GM10847 (cell line): ENCODE data around the gene MMP12.

Source experiments
- POLR2A ChIP-seq: IDR thresholded peaks from 2 replicates; pipeline ENCODE4 v1.6.1; 2011; ENCODE audit not compliant: insufficient read length; ENCODE audit errors: extremely low read depth

The MMP12 gene

DNA sequence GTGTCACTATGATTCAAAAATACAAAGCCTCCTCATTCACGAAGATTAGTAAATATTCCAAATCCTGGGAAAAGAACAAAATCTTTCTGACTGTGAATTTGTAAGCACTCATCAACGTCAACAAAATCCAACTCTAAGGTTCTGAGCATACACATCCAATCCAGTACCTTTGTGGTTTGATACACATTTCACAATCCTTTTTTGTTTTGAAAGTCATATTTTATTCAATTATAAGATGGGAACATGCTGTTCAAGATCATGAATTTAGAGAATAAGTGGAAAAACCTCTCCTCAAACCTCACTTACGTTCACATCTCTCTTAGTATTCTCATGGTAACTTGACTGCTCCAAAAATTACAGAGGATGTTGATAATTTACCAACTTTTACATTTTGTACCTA, 21.7 kb downstream of the MMP12 start:
- no peak for TF ChIP-seq POLR2A

DNA sequence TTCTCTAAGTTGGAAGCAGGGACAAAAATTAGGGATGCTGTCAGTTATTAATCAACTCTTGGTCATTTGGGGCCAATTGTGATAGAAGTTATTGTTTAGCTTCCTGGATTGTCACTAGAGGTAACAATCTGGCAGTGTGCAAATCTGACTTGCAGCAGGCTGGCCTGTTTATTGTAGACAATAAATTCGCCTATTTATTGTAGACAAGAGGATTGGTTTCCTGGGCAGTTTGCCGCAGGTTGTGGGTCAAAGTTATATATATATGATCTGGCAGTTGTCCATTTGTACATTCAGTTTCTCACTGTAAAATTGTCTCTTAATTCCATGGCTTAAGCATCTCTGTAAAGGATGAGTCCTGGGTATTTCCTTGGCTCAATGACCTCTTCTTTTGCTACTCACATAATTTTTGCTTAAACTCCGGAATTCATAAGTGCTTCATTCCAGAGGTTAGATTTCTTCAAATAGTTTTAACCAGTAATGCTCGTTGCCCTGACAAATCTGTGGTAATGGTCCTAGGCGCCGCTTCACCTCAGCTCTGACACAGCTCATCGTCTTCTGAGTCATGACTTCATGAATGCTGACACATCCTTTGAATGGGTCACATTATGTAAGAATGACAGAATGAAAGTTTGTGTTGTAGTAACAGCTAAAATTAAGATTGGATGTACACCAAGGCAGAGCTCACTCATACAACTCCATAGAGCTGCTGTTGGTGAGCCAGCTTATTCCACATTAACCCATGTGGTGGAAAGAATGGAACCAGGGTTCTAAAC, 23.6 kb downstream of the MMP12 start:
- TF ChIP-seq POLR2A: no peak

DNA sequence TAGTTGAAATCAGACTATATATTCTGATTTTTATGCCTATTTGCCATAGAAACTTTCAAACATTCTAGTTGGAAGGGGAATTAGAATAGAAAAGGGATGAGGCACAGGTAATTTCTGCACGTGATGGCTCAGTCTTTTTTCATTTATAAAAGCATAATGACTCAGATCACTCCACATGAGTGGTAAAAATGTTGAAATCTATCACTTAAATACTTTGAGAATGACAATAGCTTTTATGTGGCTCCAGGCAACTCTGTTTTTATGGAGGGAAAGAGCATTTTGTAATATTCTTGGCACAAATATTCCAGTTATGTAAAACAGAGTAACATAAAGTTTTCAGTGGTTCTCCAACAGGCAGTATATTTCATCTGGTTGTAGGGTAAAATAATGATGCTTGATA, 25.5 kb downstream of the MMP12 start:
- TF ChIP-seq POLR2A: no peak

DNA sequence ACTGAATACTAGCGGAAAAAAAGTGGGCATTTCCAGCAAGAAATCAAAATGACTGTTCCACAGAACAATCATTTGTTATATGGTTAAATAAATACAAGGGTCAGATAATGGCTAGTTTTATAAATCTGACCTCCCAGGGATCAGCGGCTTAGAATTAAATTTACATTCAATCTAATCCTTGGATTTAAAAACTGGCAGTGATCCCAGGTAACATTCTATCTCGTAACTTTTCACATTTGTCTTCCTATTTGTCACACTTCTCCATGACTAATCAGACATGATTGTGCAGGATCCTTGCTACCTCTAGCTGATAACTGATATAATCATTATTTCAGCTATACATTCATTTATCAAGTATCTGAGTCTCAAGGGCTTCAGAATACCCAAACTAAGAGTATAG, 28.5 kb downstream of the MMP12 start:
- no peak for TF ChIP-seq POLR2A

DNA sequence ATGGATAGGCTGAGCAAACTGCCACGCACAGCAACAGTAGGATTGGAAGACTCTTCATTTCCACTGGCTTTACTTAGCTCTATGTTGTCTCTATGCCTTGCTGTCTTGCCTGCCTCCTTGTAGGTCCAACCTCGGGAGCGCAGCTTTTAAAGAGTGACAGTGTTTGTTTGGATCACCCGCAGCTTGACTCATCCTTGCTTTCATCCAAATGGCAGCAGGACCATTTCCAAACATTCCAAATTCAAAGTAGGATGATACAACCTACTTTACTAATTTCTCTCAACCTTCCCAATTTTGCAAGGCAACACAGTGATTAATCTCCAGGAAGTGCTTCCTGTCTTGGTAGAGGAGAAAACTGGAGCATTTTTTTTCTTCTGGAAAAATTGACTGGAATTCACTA, 31.3 kb downstream of the MMP12 start, which contains the start of gene MMP3:
Gene MMP3, minus strand, starts transcription at position 121 of the 400 bp plus-strand sequence. Its CDS starts 63 bp downstream, at position 58.
- TF ChIP-seq POLR2A: no peak

DNA sequence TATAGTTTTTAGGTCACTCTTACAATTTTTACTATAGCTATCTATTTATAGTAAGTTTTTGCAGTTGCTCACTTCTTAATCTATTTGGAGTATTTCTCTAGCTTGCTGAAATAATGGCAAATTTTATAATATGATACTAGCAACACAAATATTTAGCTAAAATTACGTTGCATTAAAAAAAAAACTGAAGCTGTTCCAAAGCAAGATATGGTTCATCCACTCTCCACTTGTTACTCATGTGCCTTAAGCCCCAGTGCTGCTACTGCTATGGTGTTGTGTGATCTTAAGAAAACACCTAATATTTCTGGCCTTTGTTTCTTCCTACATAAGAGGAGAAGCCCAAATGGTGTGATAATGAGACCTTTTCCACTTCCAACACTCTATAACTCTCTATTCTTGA, 31.9 kb downstream of the MMP12 start:
- TF ChIP-seq POLR2A: no peak

DNA sequence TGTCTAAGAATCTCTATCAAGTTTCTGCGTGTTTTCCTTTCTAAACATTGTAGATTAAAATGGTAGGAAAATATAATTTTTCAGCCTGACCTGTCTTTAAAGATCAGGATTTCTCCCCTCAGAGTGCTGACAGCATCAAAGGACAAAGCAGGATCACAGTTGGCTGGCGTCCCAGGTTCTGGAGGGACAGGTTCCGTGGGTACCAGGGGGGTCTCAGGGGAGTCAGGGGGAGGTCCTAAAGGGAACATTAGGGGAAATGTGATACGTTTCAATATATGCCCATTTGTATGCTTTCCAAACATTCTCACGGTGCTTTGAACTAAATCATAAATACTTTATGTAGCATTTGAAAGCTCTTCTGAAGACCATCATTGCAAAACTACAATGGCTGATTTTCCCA, 34.8 kb downstream of the MMP12 start:
- TF ChIP-seq POLR2A: no peak

DNA sequence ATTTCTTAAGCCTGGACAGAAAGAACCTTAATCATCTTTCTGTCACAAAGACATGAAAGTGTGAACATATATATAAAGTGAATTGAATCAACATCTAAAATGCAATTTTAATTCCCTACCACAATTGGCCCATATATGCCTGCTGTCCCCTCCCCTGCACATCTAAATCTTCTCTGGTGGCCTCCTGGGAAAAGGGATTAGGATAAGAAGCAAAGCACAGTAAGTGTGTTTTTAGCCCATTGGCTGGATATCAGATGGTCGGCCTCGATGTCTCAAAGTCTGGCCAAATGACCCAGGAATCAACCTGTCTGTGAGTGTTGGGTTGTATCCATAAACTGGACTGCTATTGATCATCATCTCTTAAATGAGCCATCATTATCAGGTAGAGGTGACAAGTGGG, 37.1 kb downstream of the MMP12 start:
- TF ChIP-seq POLR2A: no peak

DNA sequence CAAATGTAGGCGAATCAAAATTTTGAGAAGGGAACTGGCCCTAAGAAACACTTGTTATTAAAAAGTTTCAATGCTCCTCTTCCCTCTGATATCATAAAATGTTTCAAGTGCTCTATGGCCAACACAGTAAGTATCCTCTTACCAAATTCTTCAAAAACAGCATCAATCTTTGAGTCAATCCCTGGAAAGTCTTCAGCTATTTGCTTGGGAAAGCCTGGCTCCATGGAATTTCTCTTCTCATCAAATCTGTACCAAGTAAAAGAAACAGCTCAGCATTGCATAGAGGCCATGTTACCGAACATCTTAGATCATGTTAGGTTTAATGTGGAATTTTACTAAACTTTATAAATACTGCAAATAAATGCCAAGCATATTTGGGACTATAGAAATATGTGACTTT, 37.6 kb downstream of the MMP12 start:
- TF ChIP-seq POLR2A: no peak

DNA sequence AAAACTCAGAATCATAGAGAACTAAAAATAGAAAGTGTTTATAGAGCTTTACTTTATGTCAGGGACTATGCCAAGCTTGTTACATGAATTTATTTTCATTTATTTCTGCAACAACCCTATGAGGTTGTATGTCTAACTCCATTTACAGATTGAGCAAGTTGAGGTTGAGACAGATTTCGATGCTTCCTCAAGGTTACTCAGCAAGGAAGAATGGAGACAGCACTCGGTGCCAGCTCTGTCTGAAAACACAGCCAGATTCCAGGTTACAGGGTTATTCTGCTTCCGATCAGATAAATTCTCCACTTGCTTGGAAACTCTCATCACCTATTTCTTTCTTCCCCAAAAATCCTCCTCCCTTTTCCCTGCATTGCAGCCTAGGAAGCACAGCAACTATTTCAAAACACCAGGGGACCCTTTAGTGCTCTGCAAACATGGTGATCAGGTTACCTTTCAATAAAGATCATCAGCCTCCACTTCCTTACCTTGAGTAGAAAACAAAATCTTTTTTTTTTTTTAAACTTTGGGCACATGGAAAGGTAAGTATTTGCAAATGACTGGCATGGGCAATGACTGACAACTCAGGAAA, 38.4 kb downstream of the MMP12 start:
- no peak for TF ChIP-seq POLR2A

DNA sequence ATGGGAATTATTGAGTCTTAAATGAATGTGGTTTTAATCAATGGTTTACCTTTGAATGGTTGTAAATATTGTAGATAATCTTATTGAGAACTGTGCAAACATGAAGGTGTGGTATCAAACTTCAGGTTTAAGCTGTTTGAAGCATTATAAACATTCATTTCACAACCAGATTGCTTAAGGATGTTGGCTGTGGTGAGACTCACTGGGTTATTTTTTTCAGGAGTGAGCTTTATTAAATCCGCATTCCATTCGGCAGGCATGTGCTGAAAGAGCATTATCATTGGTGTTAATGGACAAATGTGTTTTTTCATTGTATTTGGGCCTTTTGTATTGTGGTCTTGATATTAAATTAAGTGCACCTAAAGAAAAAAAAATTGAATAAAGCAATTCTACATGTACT, 41.1 kb downstream of the MMP12 start:
- no peak for TF ChIP-seq POLR2A

DNA sequence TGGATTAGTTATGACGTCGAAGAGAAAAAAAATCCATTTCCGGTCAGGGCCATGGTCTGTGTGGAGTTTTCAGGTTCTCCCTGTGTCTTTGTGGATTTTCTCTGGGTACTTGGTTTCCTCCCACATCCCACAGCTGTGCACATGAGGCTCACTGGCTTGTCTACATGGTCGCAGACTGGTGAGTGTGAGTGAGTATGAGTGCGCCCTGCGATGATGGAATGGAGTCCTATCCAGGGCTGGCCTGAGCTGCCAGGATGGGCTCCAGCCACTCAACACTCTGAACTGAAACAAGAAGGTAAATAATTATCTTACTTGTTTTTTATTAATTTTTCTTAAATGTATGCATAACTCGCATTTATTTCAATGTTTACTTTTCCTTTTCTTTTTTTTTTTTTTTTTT, 42.2 kb downstream of the MMP12 start:
- no peak for TF ChIP-seq POLR2A

DNA sequence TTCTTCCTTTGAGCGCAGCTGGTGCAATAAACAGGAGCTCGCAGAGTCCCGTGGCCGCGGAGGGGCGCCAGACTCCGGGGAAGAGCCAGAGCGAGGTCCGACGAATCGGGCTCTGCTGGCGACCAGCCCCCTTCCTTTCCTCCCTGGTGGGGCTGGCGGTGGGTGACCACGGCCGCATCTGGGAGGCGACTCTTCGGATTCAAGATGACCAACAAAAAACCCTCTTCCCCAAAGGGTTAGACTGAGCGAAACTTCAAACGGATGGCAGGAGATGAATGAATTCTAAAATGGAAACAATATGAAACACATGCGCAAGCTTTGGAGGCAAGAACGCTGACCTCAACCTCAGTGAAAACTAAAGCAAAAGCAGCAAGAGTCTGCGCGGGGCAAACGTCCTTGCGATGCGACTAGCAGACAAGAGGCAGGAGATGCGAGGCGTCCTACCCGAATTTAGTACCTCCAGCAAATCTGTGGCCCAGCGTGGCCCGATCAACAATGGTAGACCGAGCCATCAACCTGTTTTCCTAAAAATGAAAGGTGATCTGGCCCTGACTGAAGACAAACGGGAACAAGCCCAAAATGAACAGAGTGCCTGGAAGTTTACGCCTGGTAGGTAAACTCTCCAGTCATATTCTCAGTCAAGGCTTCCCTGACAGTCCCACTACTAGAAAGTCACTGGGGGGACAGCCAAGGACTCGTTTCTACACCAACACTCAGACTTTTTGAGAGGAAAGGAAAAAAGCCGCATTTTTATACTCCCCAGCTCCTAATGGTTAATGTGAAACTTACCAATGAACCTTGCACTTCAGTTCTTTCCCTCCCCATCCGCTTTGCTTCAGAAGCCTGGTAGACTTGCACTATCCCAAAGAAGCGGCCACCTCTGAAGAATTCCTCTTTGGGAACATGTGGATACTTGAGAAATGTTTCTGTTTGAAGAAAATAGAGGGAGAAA, 43.0 kb downstream of the MMP12 start:
- TF ChIP-seq POLR2A: no peak

DNA sequence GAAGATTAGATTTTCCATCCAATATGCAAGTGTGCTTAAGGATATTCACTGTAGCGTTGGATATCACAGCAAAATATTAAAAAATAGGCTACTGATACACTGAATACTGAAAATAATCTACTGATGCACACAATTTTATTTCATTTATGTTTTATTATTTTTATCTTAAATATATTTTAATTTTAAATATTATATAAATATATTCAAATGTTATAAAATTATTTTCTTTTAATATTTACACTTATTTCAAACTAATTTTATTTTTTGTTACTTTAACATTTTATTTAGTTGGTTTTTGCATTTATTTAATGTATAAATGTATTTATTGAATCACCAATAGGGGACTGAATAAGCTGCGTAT, 43.7 kb downstream of the MMP12 start:
- TF ChIP-seq POLR2A: no peak

DNA sequence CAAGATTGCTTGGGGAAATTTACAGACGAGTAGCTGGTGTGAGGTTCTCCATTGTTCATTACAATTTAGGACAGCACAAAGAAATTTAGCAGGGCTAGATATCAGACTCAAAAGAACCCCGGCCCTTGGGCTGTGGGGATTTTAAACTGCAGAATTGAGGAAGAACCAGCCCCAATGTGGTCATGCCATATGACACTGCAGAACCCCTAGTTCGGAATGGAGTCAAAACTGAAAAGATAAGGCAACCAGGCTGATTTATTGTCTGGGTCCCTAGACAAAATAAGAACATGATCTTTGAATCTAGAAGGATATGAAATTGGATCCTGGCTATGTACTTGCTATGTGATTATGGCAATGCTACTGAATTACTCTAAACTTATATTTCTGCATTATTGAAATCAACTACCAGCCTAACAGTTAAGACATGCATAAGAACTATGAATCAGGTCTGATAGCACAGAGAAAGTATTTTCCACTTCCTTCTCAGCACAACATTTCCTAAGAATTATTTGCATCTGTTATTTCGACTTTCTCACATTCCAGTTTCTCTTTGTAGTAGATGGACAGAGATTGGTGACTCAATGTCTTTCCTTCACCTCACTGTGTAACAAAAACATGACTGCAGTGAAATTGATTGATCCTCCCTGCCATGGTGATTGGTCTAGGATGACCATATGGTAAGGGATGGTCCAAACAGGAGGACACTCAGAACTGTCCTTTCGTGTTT, 44.6 kb downstream of the MMP12 start:
- TF ChIP-seq POLR2A: no peak
